Activated naive CD8-positive, alpha-beta T cell treated with anti-CD3 and anti-CD28 coated beads, Interleukin-2, amount 10 ng/mL, durations not matched to agents 7 days and 5 days (primary cell): ENCODE results near the gene TMEM86A. TPM values are rescaled to one million over a fixed set of nuclear protein-coding genes. Genes with fewer than 3 reads are reported as not detected.

Experiments
- total RNA-seq, 2 experiments: library from RNA; stranded (reverse); gene quantifications; one replicate each; pipeline ENCODE4 v1.2.3, GENCODE V29; 2021

TMEM86A gene
- total RNA-seq, 2 experiments from 2014 or later: 1.4 to 1.7 TPM

Other genes starting within 250 kb of the TMEM86A start
- not detected for gene LDHAL6A, start 242.9 kb upstream of the TMEM86A start, total RNA-seq
- gene TSG101, start 171.8 kb upstream of the TMEM86A start, total RNA-seq: 10 to 100 TPM; 35.2 to 35.5 TPM
- gene UEVLD, start 110.0 kb upstream of the TMEM86A start, total RNA-seq: 10 to 100 TPM; 16.4 to 16.5 TPM
- 1 to 10 TPM; 1.4 to 2.2 TPM for gene MISFA, start 99.0 kb upstream of the TMEM86A start, total RNA-seq
- 10 to 100 TPM; 27.8 to 27.9 TPM for gene SPTY2D1, start 64.4 kb upstream of the TMEM86A start, total RNA-seq
- gene IGSF22, start 27.4 kb downstream of the TMEM86A start, total RNA-seq: 1 to 10 TPM; 2.5 TPM
- not detected for gene PTPN5, start 93.0 kb downstream of the TMEM86A start, total RNA-seq
- gene MRGPRX1, start 240.6 kb downstream of the TMEM86A start, total RNA-seq: not detected